Choroid plexus epithelial cell (primary cell): ENCODE results near the gene PTPRG.
"Not testable (repeated sequence)": the region's sequence is repeated elsewhere in the genome, so short reads cannot be mapped to it uniquely, and the experiment has no call there.

Source experiments
- DNase-seq: peaks from one replicate; pipeline ENCODE4 v3.0.0-alpha.2; 2010; ENCODE audit warnings: low read depth
- H3K4me3 ChIP-seq: 2 replicates; pipeline ENCODE4 v1.5.1; 2011; ENCODE audit warnings: low read depth, mild to moderate bottlenecking, control low read depth, low read length, moderate library complexity
- TF ChIP-seq, protein P1 (sequence below): conservative IDR thresholded peaks from 2 replicates; pipeline ENCODE4 v1.5.1; 2011; ENCODE audit warnings: low read depth, mild to moderate bottlenecking, control low read depth, inconsistent platforms, low read length, moderate library complexity

The PTPRG gene

DNA sequence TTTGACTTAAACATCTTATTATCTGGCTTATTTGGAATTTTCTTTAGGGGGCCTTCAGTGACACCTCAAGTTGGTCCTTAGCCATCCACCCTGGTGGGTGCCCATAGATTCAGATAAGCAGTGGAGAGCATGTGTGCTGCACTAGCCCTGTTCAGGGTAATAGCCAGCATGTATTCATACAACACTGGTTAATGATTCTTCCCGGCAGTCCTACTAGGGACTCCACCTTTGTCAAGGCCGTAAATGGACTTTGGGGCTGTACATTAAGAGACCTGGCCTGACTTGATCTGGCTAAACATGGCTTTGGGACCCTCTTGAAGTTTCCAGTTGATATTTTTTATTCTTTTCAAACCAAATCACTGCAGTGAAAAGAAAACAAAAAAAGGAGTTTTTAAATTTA lies 125.8 kb downstream of the PTPRG start:
- DNase-seq, result no peak
- H3K4me3 ChIP-seq, result no peak overlapping the region
- TF ChIP-seq, protein P1, sequence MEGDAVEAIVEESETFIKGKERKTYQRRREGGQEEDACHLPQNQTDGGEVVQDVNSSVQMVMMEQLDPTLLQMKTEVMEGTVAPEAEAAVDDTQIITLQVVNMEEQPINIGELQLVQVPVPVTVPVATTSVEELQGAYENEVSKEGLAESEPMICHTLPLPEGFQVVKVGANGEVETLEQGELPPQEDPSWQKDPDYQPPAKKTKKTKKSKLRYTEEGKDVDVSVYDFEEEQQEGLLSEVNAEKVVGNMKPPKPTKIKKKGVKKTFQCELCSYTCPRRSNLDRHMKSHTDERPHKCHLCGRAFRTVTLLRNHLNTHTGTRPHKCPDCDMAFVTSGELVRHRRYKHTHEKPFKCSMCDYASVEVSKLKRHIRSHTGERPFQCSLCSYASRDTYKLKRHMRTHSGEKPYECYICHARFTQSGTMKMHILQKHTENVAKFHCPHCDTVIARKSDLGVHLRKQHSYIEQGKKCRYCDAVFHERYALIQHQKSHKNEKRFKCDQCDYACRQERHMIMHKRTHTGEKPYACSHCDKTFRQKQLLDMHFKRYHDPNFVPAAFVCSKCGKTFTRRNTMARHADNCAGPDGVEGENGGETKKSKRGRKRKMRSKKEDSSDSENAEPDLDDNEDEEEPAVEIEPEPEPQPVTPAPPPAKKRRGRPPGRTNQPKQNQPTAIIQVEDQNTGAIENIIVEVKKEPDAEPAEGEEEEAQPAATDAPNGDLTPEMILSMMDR, result no peak

DNA sequence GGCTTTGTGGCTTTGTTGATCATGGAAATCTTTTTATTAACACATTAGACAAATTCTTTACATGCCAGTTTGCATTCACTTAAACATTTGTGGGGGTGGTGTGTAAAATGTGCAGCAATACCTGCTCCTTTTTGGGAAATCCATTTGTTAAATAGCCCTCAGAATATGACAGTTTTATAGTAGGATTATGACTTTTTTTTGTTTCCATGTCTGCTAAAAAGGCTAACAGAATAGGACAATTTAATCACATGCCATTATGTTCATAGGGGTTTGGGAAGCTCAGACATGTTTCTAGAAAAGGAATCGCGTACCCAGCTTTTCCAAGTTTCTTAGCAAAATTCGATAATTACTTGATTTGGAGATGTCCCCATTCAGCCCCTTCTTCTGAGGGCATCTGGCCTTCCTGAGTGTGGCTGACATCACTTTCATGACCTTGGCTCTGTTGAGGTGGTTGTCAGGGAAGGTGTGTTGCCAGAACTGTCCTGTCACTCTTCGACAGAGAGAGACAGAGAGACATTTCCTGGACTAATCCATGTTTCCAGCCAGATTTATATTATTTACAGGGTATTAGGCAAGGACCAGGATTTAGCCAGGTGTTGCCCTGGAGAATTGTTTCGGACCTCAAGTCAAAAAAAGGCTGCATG lies 126.4 kb downstream of the PTPRG start:
- H3K4me3 ChIP-seq, result no peak overlapping the region
- no peak for DNase-seq
- TF ChIP-seq, protein P1, result no peak

DNA sequence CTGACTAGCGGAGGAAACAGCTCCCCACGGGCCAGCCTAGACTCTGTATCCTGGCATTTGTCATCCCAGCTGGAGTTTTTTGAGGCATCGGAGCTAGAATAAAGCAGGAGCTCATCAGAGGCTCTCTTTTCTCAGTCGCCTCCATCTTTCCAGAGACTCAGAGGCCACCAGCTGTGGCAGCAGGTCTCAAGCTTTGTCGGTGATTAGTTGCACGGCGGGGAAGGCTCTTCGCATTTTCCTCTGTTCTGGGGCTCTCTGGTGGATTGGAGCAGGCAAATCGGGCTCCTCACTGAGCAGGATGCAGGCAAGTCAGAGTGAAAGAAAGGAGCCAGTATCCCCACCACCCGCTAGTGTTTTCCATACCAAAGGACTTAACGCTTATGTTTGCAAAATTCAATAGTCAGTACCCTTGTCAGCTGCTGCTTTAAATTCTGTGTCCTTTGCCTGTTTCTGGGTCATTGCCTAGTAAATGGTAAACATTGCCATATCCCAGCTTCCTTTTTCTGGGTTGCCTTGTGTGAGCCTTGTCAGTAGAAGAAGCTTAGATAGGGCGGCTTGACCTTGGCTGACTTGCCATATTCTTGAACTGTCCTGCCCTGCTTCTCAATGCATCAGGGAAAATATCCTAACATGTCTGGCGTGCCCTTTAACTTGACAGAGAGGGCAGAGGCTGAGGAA lies 127.1 kb downstream of the PTPRG start:
- TF ChIP-seq, protein P1, result no peak
- DNase-seq, result no peak
- H3K4me3 ChIP-seq, result no peak overlapping the region

DNA sequence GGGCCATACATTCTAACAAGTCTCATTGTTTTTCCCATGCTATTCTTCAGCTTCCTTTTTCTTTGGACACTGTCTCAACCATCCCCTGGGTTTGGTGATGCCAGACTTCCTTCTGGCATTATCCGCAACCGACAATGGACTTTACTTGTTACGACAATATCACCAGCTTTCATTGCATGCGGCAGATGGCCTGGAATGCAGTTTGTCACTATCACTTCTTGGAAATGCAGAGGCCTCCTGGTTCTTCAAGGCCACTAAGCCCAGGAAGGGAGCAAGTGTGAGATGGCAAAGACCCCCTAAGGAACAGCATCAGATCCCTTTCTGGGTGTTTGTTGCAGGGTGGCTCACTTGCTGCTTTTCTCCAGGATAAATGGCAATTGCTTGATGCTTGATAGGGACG lies 128.6 kb downstream of the PTPRG start:
- DNase-seq, result no peak
- TF ChIP-seq, protein P1, result no peak
- no peak overlapping the region for H3K4me3 ChIP-seq

DNA sequence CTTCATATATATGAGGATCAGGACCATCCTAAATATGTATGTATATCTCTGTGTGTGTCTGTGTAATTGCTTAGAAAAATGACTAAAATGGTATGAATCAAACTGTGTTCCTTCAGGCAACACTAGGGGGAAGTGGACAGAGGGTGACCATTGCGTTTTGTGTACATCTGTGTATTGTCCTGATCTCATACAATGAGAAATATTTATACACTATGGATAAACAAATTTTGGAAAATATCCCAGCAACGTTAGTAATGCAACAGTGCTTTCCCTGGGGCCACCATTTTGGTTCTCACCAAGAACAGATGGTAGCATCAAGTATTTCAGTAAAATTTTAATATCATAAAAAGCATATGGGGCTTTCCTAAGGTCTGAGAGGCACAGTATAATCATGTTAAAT lies 130.1 kb downstream of the PTPRG start:
- H3K4me3 ChIP-seq, result no peak overlapping the region
- TF ChIP-seq, protein P1, result no peak
- no peak for DNase-seq

DNA sequence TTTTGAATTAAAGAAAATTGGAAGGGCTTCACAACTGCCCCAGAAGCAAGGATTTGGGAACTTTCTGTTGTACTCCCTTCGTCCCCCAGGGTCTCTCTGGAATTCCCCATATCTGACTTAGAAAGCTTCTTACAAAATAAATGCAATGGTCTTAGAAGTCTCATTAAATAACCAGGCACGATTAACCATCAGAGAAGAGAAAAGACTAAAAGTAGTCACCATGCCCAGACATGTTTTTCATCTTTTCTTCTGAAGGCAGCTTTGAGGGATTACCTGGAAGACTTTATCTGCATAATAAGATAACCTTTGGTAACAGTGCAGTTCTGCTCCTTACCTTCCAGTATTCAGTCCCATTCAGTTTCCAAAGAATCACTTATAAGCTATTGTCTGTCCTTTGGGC lies 135.9 kb downstream of the PTPRG start:
- no peak for DNase-seq

DNA sequence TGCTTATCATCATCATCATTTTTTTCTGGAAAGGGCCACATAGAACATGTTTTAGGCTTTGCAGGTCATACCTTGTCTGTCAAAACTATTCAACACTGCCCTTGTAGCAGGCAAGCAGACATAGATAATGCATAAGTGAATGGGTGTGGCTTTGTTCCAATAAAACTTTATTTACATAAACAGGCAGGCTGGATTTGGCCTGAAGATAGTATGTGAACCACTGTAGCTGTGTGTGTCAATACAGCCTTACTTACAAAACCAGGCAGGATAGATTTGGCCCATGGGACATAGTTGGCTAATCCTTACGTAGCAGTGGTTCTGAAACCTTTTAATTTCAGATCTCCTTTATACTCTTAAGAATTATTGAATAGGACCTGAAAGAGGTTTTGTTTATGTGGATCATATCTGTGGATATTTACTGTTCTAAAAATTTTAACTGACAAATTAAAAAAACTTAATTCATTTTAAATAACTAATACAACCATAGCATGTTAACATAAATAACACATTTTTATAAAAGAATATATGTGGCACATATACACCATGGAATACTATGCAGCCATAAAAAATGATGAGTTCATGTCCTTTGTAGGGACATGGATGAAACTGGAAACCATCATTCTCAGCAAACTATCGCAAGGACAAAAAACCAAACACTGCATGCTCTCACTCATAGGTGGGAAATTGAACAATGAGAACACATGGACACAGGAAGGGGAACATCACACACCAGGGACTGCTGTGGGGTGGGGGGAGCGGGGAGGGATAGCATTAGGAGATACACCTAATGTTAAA lies 137.1 kb downstream of the PTPRG start:
- not testable (repeated sequence) for DNase-seq, H3K4me3 ChIP-seq

More for the DNA sequence above, 135.9 kb downstream of the PTPRG start:
- no peak overlapping the region for H3K4me3 ChIP-seq
- TF ChIP-seq, protein P1, result no peak
